HCT116 (cell line): Measurements from ENCODE around the gene LRBA. TPM values are rescaled to one million over a fixed set of nuclear protein-coding genes. Genes with fewer than 3 reads are reported as not detected.

Source experiments
- ATAC-seq: fragments of 200-7000 bp; cut with Tn5 transposase; 2 replicates; pipeline ENCODE4 v1.9.1; 2020; ENCODE audit warnings: mild to moderate bottlenecking, moderate library complexity
- BruUV-seq: library from RNA; stranded (reverse); fragments of 400-500 nt; replicated peaks from 2 replicates; lab custom pipeline; 2021; lab: Mats Ljungman, UMichigan
- CTCF ChIA-PET: fragments of 300-600 bp; sonication (Branson Sonifier 250); formaldehyde crosslinking; loops from one replicate; lab custom pipeline; 2021; ENCODE audit warnings: antibody characterized with exemption; lab: Charles Lee
- POLR2A ChIA-PET: fragments of 300-600, 350-600 bp; sonication (Branson Sonifier 250); formaldehyde crosslinking; loops from one replicate; lab custom pipeline; 2021; ENCODE audit warnings: antibody characterized with exemption; lab: Charles Lee
- RAD21 ChIA-PET, 2 experiments: fragments of 300-600 bp; sonication (Branson Sonifier 250); formaldehyde crosslinking; loops; one replicate each; lab custom pipeline; 2023; ENCODE audit warnings: low total read pairs in 2 of 2; ENCODE audit not compliant: uncharacterized antibody in 2 of 2, unreplicated experiment in 2 of 2, low non-redundant PET in 1 of 2; lab: Charles Lee
- DNase-seq: peaks from one replicate; pipeline ENCODE4 v3.0.0-alpha.2; 2010; ENCODE audit warnings: low read depth, low spot score
- H2AFZ ChIP-seq: fragments of 200-600 bp; shearing (Covaris generic), sonication (generic); 2 replicates; pipeline ENCODE4 v1.6.1; 2017; ENCODE audit warnings: low read depth, mixed run types, mixed read lengths, antibody characterized with exemption, low read length; ENCODE audit not compliant: poor library complexity, severe bottlenecking
- H3K27ac ChIP-seq: 2 replicates; pipeline ENCODE4 v1.5.1; 2012; ENCODE audit warnings: low read depth, low read length
- H3K27me3 ChIP-seq: fragments of 200-600 bp; sonication (generic); 2 replicates; pipeline ENCODE4 v1.6.1; 2016; ENCODE audit warnings: mixed run types, low read length, mixed read lengths; ENCODE audit not compliant: insufficient read depth
- H3K36me3 ChIP-seq, 2 experiments: fragments of 200-500 bp in 1 of 2; fragments of 200-600 bp in 1 of 2; sonication (Bioruptor generic) in 1 of 2; sonication (generic) in 1 of 2; 2 replicates each; pipeline versions ENCODE4 v1.5.1 to v1.6.1; 2014 to 2016; ENCODE audit warnings: low read length in 2 of 2, inconsistent platforms in 1 of 2, mixed read lengths in 1 of 2, mixed run types in 1 of 2; ENCODE audit not compliant: insufficient read depth in 2 of 2, control insufficient read depth in 1 of 2
- H3K4me1 ChIP-seq, 2 experiments: fragments of 200-600 bp in 1 of 2; sonication (generic) in 1 of 2; 2 replicates each; pipeline versions ENCODE4 v1.5.1 to v1.6.1; 2012 to 2017; ENCODE audit warnings: low read length in 2 of 2, inconsistent platforms in 1 of 2, mild to moderate bottlenecking in 1 of 2, mixed read lengths in 1 of 2, mixed run types in 1 of 2, moderate library complexity in 1 of 2; ENCODE audit not compliant: insufficient read depth in 2 of 2, control insufficient read depth in 1 of 2
- H3K4me2 ChIP-seq: fragments of 200-600 bp; sonication (generic); 2 replicates; pipeline ENCODE4 v1.6.1; 2017; ENCODE audit warnings: mixed run types, low read length, mixed read lengths
- H3K4me3 ChIP-seq, 2 experiments: fragments of 200-600 bp in 1 of 2; sonication (generic) in 1 of 2; replicated peaks in 1 of 2; 2 replicates each; pipeline ENCODE4 v1.5.1; 2011 to 2016; ENCODE audit warnings: low read length in 2 of 2, control low read depth in 1 of 2, low read depth in 1 of 2, mild to moderate bottlenecking in 1 of 2, mixed read lengths in 1 of 2, mixed run types in 1 of 2
- H3K79me2 ChIP-seq: fragments of 200-600 bp; sonication (generic); 2 replicates; pipeline ENCODE4 v1.6.1; 2017; ENCODE audit warnings: mild to moderate bottlenecking, mixed run types, low read length, moderate library complexity, mixed read lengths; ENCODE audit not compliant: insufficient read depth
- H3K9ac ChIP-seq: fragments of 200-600 bp; sonication (generic); 2 replicates; pipeline ENCODE4 v1.6.1; 2016; ENCODE audit warnings: low read length, mixed read lengths
- H3K9me2 ChIP-seq: fragments of 200-600 bp; sonication (generic), shearing (Covaris generic); 2 replicates; pipeline ENCODE4 v1.6.1; 2017; ENCODE audit warnings: mixed run types, mild to moderate bottlenecking, moderate library complexity; ENCODE audit not compliant: insufficient read depth
- H3K9me3 ChIP-seq, 2 experiments: fragments of 200-500 bp in 1 of 2; fragments of 200-600 bp in 1 of 2; sonication (Bioruptor generic) in 1 of 2; sonication (generic) in 1 of 2; 2 replicates each; pipeline ENCODE4 v1.6.1; 2014 to 2017; ENCODE audit warnings: low read length in 2 of 2, mixed read lengths in 2 of 2, inconsistent platforms in 1 of 2, low read depth in 1 of 2, mild to moderate bottlenecking in 1 of 2, mixed run types in 1 of 2, moderate library complexity in 1 of 2; ENCODE audit not compliant: control insufficient read depth in 1 of 2, insufficient read depth in 1 of 2
- H4K20me1 ChIP-seq: fragments of 200-600 bp; sonication (generic), shearing (Covaris generic); 2 replicates; pipeline ENCODE4 v1.6.1; 2017; ENCODE audit warnings: mixed run types, mild to moderate bottlenecking, moderate library complexity; ENCODE audit not compliant: insufficient read depth
- ATF3 ChIP-seq: IDR thresholded peaks from 2 replicates; pipeline ENCODE4 v1.6.1; 2012
- CBX3 ChIP-seq: IDR thresholded peaks from 2 replicates; pipeline ENCODE4 v1.6.1; 2012; ENCODE audit warnings: low read depth
- CEBPB ChIP-seq: IDR thresholded peaks from 2 replicates; pipeline ENCODE4 v1.6.1; 2012; ENCODE audit warnings: low read depth
- EGR1 ChIP-seq: IDR thresholded peaks from 2 replicates; pipeline ENCODE4 v1.6.1; 2012; ENCODE audit warnings: low read depth
- ELF1 ChIP-seq: IDR thresholded peaks from 2 replicates; pipeline ENCODE4 v1.6.1; 2012; ENCODE audit warnings: low read depth, borderline replicate concordance
- EZH2phosphoT487 ChIP-seq: fragments of 200-600 bp; IDR thresholded peaks from 2 replicates; pipeline ENCODE4 v1.6.1; 2018; ENCODE audit warnings: antibody characterized with exemption, borderline replicate concordance
- POLR2A ChIP-seq: IDR thresholded peaks from 2 replicates; pipeline ENCODE4 v1.7.0; 2011; ENCODE audit warnings: borderline replicate concordance; ENCODE audit not compliant: insufficient read depth, insufficient read length; ENCODE audit errors: extremely low read depth
- POLR2AphosphoS5 ChIP-seq: IDR thresholded peaks from 2 replicates; pipeline ENCODE4 v1.6.1; 2011; ENCODE audit warnings: mild to moderate bottlenecking, low read depth, low read length, moderate library complexity
- SRF ChIP-seq: IDR thresholded peaks from 2 replicates; pipeline ENCODE4 v1.6.1; 2012; ENCODE audit warnings: low read depth
- TCF7L2 ChIP-seq: IDR thresholded peaks from 2 replicates; pipeline ENCODE4 v1.7.0; 2011; ENCODE audit warnings: borderline replicate concordance, inconsistent platforms; ENCODE audit not compliant: insufficient read depth, insufficient read length; ENCODE audit errors: extremely low read depth
- YY1 ChIP-seq: IDR thresholded peaks from 2 replicates; pipeline ENCODE4 v1.6.1; 2011; ENCODE audit warnings: low read length, low read depth, moderate library complexity, mild to moderate bottlenecking; ENCODE audit not compliant: insufficient replicate concordance; ENCODE audit errors: extremely low read depth
- ZBTB33 ChIP-seq: IDR thresholded peaks from 2 replicates; pipeline ENCODE4 v1.6.1; 2011; ENCODE audit warnings: mild to moderate bottlenecking, low read length, moderate library complexity; ENCODE audit not compliant: insufficient replicate concordance; ENCODE audit errors: extremely low read depth
- ZFX ChIP-seq: fragments of 450-650 bp; IDR thresholded peaks from 2 replicates; pipeline ENCODE4 v1.6.1; 2017
- ZNF274 ChIP-seq: fragments of 200-500 bp; sonication (Bioruptor generic); IDR thresholded peaks from 2 replicates; pipeline ENCODE4 v1.6.1; 2014; ENCODE audit warnings: mild to moderate bottlenecking, low read depth, low read length, inconsistent platforms
- intact Hi-C: fragments of 100-400 bp; cut with micrococcal nuclease; formaldehyde crosslinking; loops from 2 replicates; pipeline ENCODE4 v1.10.0; 2022
- total RNA-seq: library from RNA; stranded (reverse); gene quantifications from one replicate; pipeline ENCODE4 v1.2.1, GENCODE V29; 2021; ENCODE audit not compliant: unreplicated experiment
- TF ChIP-seq, protein P1 (sequence below): IDR thresholded peaks from 2 replicates; pipeline ENCODE4 v1.6.1; 2012; ENCODE audit warnings: low read depth

LRBA gene
- total RNA-seq, 1 experiment from 2014 or later: 79.8 TPM

GRCh38 chr4:150315175-150315574, 699.9 kb downstream of the LRBA start (continued):
- TF ChIP-seq, protein P1, sequence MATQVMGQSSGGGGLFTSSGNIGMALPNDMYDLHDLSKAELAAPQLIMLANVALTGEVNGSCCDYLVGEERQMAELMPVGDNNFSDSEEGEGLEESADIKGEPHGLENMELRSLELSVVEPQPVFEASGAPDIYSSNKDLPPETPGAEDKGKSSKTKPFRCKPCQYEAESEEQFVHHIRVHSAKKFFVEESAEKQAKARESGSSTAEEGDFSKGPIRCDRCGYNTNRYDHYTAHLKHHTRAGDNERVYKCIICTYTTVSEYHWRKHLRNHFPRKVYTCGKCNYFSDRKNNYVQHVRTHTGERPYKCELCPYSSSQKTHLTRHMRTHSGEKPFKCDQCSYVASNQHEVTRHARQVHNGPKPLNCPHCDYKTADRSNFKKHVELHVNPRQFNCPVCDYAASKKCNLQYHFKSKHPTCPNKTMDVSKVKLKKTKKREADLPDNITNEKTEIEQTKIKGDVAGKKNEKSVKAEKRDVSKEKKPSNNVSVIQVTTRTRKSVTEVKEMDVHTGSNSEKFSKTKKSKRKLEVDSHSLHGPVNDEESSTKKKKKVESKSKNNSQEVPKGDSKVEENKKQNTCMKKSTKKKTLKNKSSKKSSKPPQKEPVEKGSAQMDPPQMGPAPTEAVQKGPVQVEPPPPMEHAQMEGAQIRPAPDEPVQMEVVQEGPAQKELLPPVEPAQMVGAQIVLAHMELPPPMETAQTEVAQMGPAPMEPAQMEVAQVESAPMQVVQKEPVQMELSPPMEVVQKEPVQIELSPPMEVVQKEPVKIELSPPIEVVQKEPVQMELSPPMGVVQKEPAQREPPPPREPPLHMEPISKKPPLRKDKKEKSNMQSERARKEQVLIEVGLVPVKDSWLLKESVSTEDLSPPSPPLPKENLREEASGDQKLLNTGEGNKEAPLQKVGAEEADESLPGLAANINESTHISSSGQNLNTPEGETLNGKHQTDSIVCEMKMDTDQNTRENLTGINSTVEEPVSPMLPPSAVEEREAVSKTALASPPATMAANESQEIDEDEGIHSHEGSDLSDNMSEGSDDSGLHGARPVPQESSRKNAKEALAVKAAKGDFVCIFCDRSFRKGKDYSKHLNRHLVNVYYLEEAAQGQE: no peak
- no peak for TF ChIP-seq POLR2A
- TF ChIP-seq, all 23 proteins: peak for 0

DNA sequence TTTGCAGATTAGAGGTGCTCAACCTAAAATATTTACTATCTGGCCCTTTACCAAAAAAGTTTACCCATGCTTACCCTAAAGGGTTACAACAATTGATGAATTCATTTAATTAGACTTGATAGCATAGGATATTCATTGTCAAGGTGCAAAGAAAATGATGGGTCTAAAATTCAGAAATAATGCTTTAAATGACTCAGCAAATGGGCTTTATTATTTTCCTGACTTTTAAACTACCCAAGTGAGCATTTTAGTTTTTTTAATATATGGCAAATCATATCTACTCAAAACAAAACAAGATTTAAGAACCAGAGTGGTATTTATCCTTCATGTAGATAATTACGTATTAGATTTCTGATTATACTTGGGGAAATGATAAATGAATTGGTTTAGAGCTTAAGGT, 701.1 kb downstream of the LRBA start:
- POLR2A ChIA-PET: no interaction called here
- Histone ChIP-seq H3K9ac (no peak overlapping the region), H3K4me3 (no peak overlapping the region), H3K79me2 (no peaks in the 10 kb centered on the region), H3K4me2 (no peak overlapping the region), H3K27me3 (no peaks in the 10 kb centered on the region), H3K27ac (no peak overlapping the region), H3K4me1 (no peaks in the 10 kb centered on the region), H4K20me1 (no peaks in the 10 kb centered on the region), H2AFZ (no peak overlapping the region), H3K9me3 (no peaks in the 10 kb centered on the region), H3K9me2 (no peaks in the 10 kb centered on the region), H3K36me3 (no peaks in the 10 kb centered on the region)
- CTCF ChIA-PET: interaction anchor here (0.9 kb wide), 1 partner anchor 553 kb away, joined by 3 read pairs; no protein-coding TSS in a partner anchor
- RAD21 ChIA-PET: no interaction called here
- intact Hi-C loops: no loop called here
- DNase-seq (no peak), ATAC-seq (no peak)
- no TSS peak for BruUV-seq
- TF ChIP-seq POLR2AphosphoS5 (no peak), ATF3 (no peak), TCF7L2 (no peak), CBX3 (no peak), EZH2phosphoT487 (no peak), ZFX (no peak), ZNF274 (no peak), POLR2A (no peak), CEBPB (no peak), ZBTB33 (no peak), YY1 (no peak), ELF1 (no peak), SRF (no peak), EGR1 (no peak)
- TF ChIP-seq, protein P1: no peak
